C4-2B (cell line): ENCODE results near the gene JARID2.

Experiments used
- H3K27ac ChIP-seq: fragments of 450-650 bp; 2 replicates; pipeline ENCODE4 v1.5.1; 2017
- ZFX ChIP-seq: fragments of 450-650 bp; IDR thresholded peaks from 2 replicates; pipeline ENCODE4 v1.6.1; 2017
- TF ChIP-seq, protein P1 (sequence below): fragments of 450-650 bp; conservative IDR thresholded peaks from 2 replicates; pipeline ENCODE4 v1.5.1; 2017; ENCODE audit warnings: mild to moderate bottlenecking

The JARID2 gene

DNA sequence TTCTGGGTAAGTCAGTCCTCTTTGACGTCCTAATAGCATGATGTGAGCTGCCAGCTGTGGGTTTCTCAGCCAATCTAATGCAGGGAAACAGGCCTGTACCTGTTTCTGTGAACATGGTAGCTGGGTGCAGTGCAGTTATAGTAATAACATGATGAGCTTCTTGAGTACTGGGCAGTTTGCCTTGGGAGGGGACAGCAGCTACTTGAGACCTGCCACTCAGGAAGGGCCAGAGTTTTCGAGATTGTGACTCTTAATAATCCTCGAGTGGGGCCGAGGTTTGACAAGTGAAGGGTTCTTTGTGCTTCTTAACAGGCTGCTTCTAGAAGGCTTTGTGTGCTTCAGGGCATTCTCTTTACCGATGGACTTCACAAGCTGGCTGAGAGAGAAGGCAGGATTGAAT lies 180.1 kb downstream of the JARID2 start:
- H3K27ac ChIP-seq = peak overlapping the region; percentile 86
- TF ChIP-seq ZFX = no peak
- TF ChIP-seq, protein P1, sequence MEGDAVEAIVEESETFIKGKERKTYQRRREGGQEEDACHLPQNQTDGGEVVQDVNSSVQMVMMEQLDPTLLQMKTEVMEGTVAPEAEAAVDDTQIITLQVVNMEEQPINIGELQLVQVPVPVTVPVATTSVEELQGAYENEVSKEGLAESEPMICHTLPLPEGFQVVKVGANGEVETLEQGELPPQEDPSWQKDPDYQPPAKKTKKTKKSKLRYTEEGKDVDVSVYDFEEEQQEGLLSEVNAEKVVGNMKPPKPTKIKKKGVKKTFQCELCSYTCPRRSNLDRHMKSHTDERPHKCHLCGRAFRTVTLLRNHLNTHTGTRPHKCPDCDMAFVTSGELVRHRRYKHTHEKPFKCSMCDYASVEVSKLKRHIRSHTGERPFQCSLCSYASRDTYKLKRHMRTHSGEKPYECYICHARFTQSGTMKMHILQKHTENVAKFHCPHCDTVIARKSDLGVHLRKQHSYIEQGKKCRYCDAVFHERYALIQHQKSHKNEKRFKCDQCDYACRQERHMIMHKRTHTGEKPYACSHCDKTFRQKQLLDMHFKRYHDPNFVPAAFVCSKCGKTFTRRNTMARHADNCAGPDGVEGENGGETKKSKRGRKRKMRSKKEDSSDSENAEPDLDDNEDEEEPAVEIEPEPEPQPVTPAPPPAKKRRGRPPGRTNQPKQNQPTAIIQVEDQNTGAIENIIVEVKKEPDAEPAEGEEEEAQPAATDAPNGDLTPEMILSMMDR = no peak

DNA sequence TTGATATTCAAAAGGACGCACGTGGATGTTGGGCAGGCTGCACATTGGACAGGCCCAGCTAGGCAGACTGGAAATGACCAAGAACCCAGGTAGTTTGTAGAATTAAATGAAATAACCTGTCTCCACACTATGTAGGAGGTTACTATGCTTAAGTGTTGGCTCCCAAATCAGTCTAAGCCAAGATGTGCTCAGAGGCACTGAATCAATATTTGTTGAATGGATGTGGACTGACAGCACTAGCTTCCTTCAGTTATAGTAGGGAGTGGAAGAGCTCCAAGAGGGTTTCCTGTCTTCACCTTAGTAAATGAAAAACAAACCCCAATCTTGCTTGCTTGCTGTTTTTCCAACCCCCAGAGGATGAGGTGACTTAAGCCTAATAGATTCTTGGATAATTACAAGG lies 180.5 kb downstream of the JARID2 start:
- H3K27ac ChIP-seq = peak overlapping the region; percentile 86
- no peak for TF ChIP-seq ZFX
- TF ChIP-seq, protein P1 = no peak

DNA sequence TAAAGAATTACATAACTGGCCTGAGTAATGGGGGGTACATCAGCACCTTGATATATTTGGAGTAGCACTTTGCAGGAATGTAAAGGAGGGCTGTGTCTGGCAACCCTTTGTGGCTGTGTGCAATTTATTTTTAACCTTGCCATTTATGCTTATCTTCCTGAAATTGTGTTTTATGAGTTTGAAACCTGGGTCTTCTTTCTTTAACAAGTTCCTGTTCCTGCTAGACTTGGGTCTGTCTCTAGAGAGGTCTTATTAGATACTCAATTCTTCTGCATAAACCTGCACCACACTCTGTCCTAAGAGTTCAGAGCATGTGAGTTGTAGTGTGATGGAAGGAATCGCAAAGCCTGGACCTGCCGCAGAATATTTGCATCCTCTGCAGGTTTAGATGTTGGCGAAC lies 181.0 kb downstream of the JARID2 start:
- H3K27ac ChIP-seq = peak overlapping the region; percentile 47; the same call in 1 of the 2 replicates
- TF ChIP-seq, protein P1 = no peak
- no peak for TF ChIP-seq ZFX

DNA sequence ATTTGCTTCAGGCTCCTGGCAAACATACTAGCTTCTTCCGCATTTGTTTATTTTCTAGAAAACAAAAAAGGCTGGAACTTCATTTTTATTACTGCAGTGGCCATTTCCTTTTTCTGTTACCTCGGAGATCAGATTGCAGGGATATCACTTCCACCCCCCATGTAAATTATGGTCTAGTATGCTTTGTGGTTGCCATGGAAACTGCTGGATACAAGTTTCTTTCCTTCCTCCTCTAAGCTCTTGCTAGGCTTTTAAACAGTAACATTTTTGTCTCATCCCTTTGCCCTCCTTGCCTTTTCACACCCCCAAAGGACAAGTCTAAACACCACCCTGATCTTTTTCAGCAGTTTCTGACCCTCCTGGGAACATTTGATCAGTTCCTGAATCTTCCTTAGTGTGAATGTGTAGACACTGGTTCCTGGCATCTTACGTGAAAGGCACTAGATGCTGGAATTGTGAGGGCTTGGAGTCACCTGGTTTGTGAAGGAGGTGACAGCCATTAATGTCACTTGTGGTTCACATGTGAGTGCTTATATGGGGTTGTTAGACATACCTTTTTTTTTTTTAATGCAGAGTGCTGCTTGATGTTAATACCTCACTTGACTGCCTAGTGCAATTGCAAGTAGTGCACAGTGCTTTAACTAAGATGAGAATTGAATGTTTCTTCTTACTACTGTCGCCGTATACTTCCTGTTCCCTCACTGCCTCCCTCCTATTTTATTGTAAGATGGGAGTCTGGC lies 181.6 kb downstream of the JARID2 start:
- H3K27ac ChIP-seq = peak overlapping the region; percentile 47; the same call in 1 of the 2 replicates
- no peak for TF ChIP-seq ZFX
- TF ChIP-seq, protein P1 = no peak

DNA sequence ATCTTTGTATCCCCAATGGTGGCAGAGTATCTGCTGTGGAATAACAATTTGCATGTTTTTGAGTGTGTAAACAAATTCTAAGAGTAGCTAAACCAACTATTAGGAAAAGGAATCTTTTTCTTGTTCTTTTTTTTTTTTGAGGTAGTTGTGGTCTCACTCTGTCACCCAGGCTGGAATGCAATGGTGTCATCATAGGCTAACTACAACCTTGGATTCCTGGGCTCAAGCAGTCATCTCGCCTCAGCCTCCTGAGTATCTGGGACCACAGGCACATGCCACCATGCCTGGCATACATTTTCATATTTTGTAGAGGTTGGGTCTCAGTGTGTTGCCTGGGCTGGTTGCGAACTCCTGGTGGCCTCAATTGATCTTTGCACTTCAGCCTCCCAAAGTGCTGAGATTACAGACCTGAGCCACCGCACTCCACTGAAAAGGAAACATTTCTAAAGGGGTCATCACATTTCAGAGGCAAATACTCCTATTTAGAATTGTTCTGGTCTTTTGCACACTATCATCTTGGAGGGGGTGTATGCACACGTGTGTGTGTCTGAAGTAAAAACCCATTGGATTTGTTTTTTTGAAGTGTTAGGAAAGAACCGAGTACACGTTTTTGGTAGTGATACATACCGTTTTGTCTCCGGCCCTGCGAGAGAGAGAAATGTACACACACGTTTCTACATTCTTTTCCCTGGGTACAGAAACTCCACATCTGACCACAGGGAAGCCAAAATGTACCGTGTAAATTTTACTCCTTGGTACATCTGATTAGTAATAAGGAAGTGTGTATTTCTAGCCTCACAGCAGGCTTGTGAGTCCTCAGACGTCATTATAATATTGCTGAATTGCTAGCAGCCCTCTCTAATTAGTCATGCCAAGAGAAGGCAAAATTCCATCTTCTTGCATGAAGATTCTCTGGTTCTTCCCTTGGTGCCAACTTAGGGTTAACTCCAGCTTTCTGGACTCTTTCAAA lies 183.6 kb downstream of the JARID2 start:
- H3K27ac ChIP-seq = no peak overlapping the region
- TF ChIP-seq ZFX = no peak
- TF ChIP-seq, protein P1 = no peak

DNA sequence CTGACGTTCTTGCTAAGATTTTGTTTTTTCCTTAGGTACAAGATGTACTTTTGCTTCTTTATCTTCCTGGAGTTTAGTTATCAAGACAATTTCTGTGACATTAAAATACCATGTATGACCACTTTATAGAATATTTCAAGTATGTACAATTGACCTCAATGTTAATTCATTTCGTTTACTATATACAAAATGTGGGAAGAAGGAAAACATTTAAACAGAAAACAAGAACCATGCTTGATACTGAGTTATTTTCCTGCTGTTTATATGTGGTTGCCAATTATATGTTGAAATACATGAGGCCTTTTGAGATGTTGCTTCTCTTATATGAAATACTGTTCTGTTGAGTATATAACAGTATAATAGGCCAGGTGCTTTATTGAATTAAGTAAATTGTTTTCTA lies 184.3 kb downstream of the JARID2 start:
- no peak for TF ChIP-seq ZFX
- TF ChIP-seq, protein P1 = no peak
- no peak overlapping the region for H3K27ac ChIP-seq

DNA sequence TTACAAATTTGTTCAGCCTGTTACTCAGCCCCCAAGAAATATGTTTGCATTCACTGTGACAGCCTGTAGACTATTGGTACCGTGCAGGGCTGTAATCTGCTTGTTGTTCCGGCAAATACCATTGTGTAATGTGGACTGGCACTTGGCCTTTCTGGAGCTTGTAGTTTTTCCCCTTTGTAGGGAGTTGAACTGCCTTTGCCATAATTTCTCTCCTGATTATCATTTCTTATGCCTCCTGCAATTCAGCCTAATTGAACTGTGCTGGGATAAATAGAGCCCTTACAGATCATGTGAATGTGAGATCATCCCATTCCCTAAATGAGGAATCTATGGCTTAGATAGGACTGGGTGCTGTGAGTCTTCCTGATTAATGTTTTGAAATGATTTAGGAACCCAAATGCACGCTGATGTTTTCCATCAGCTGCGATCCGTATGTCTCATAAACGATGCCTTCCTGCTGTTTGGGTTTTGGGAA lies 185.1 kb downstream of the JARID2 start:
- H3K27ac ChIP-seq = no peak overlapping the region
- TF ChIP-seq, protein P1 = no peak
- no peak for TF ChIP-seq ZFX
